GM23338 (cell line): Measurements from ENCODE around the gene ADAMTSL2. TPM values are rescaled to one million over a fixed set of nuclear protein-coding genes. Genes with fewer than 3 reads are reported as not detected.

ENCODE experiments used
- ATAC-seq: fragments of 200-7000 bp; cut with Tn5 transposase; 3 replicates; pipeline ENCODE4 v1.9.1; 2020
- DNase-seq: peaks from one replicate; pipeline ENCODE4 v3.0.0-alpha.2; 2015; ENCODE audit warnings: low spot score
- H2AFZ ChIP-seq: fragments of 200-600 bp; sonication (generic); 2 replicates; pipeline ENCODE4 v1.8.0; 2016; ENCODE audit warnings: antibody characterized with exemption, mild to moderate bottlenecking, moderate library complexity
- H3F3A ChIP-seq: fragments of 200-600 bp; sonication (generic); replicated peaks from 2 replicates; pipeline ENCODE4 v1.8.0; 2017; ENCODE audit warnings: antibody characterized with exemption, mixed run types, low read depth
- H3K27ac ChIP-seq: fragments of 200-600 bp; sonication (generic); 2 replicates; pipeline ENCODE4 v1.6.1; 2016; ENCODE audit warnings: low read depth
- H3K27me3 ChIP-seq: fragments of 200-600 bp; sonication (generic); 2 replicates; pipeline ENCODE4 v1.8.0; 2016; ENCODE audit warnings: mild to moderate bottlenecking, mixed run types, moderate library complexity; ENCODE audit not compliant: insufficient read depth
- H3K36me3 ChIP-seq: fragments of 200-600 bp; sonication (generic); 2 replicates; pipeline ENCODE4 v1.8.0; 2016; ENCODE audit warnings: mild to moderate bottlenecking; ENCODE audit not compliant: insufficient read depth
- H3K4me1 ChIP-seq: fragments of 200-600 bp; sonication (generic); 2 replicates; pipeline ENCODE4 v1.8.0; 2016; ENCODE audit warnings: mild to moderate bottlenecking, moderate library complexity; ENCODE audit not compliant: insufficient read depth
- H3K4me2 ChIP-seq: fragments of 200-600 bp; sonication (generic); 2 replicates; pipeline ENCODE4 v1.7.1; 2017; ENCODE audit warnings: mixed run types
- H3K4me3 ChIP-seq: fragments of 200-600 bp; sonication (generic); 2 replicates; pipeline ENCODE4 v1.6.1; 2016; ENCODE audit warnings: mixed run types
- H3K79me2 ChIP-seq: fragments of 200-600 bp; sonication (generic); replicated peaks from 2 replicates; pipeline ENCODE4 v1.8.0; 2017; ENCODE audit warnings: mild to moderate bottlenecking; ENCODE audit not compliant: insufficient read depth
- H3K9me2 ChIP-seq: fragments of 200-600 bp; sonication (generic); 2 replicates; pipeline ENCODE4 v1.8.0; 2017; ENCODE audit not compliant: insufficient read depth
- H4K20me1 ChIP-seq: fragments of 200-600 bp; sonication (generic); replicated peaks from 2 replicates; pipeline ENCODE4 v1.8.0; 2017; ENCODE audit warnings: mild to moderate bottlenecking; ENCODE audit not compliant: insufficient read depth
- H3K27ac Mint-ChIP-seq: 2 replicates; pipeline ENCODE4 v1.8.0; 2020; ENCODE audit warnings: inconsistent platforms, mild to moderate bottlenecking, moderate library complexity, mixed read lengths
- H3K27me3 Mint-ChIP-seq: 3 replicates; pipeline ENCODE4 v1.8.0; 2022; ENCODE audit warnings: low read depth, mild to moderate bottlenecking, moderate library complexity, mixed read lengths, inconsistent platforms; ENCODE audit not compliant: insufficient read depth, poor library complexity
- H3K36me3 Mint-ChIP-seq: 3 replicates; pipeline ENCODE4 v1.8.0; 2021; ENCODE audit warnings: low read depth, mild to moderate bottlenecking, inconsistent platforms, moderate library complexity, mixed read lengths
- H3K4me1 Mint-ChIP-seq: 3 replicates; pipeline ENCODE4 v1.8.0; 2020; ENCODE audit warnings: mild to moderate bottlenecking, inconsistent platforms, mixed read lengths
- H3K4me3 Mint-ChIP-seq: 3 replicates; pipeline ENCODE4 v1.8.0; 2021; ENCODE audit warnings: moderate library complexity, mild to moderate bottlenecking, inconsistent platforms, mixed read lengths
- H3K9me3 Mint-ChIP-seq: 3 replicates; pipeline ENCODE4 v1.8.0; 2020; ENCODE audit warnings: moderate library complexity, mild to moderate bottlenecking, inconsistent platforms, mixed read lengths
- CREB1 ChIP-seq: fragments of 250-450 bp; sonication (Bioruptor Pico); IDR thresholded peaks from 2 replicates; pipeline ENCODE4 v1.5.0; 2020; ENCODE audit warnings: low read depth, mild to moderate bottlenecking, moderate library complexity
- EZH2 ChIP-seq: fragments of 200-600 bp; sonication (generic); IDR thresholded peaks from one replicate; pipeline ENCODE4 v1.8.0; 2017; ENCODE audit warnings: antibody characterized with exemption, mild to moderate bottlenecking, low read depth; ENCODE audit not compliant: unreplicated experiment
- EZH2phosphoT487 ChIP-seq: fragments of 200-600 bp; sonication (generic); IDR thresholded peaks from one replicate; pipeline ENCODE4 v1.8.1; 2018; ENCODE audit warnings: antibody characterized with exemption; ENCODE audit not compliant: unreplicated experiment
- JUNB ChIP-seq: IDR thresholded peaks from one replicate; pipeline ENCODE4 v1.6.1; 2016; ENCODE audit warnings: antibody characterized with exemption; ENCODE audit not compliant: unreplicated experiment
- POLR2AphosphoS5 ChIP-seq: IDR thresholded peaks from 2 replicates; pipeline ENCODE4 v1.6.1; 2016; ENCODE audit warnings: antibody characterized with exemption, low read depth
- STAT1 ChIP-seq: IDR thresholded peaks from one replicate; pipeline ENCODE4 v1.6.1; 2016; ENCODE audit warnings: antibody characterized with exemption; ENCODE audit not compliant: unreplicated experiment
- ZNF114 ChIP-seq: fragments of 250-450 bp; sonication (Bioruptor Pico); IDR thresholded peaks from 2 replicates; pipeline ENCODE4 v1.5.0; 2020; ENCODE audit warnings: mild to moderate bottlenecking, moderate library complexity
- ZNF331 ChIP-seq: fragments of 250-450 bp; sonication (Bioruptor Pico); IDR thresholded peaks from 2 replicates; pipeline ENCODE4 v1.5.0; 2020; ENCODE audit warnings: low read depth, mild to moderate bottlenecking, moderate library complexity
- polyA plus RNA-seq: library from polyadenylated mRNA; unstranded; fragments of >200 nt; fragmentation: Nextera tagmentation; extraction: Ambion mirVana; gene quantifications from 2 replicates; pipeline ENCODE4 v1.2.1, GENCODE V29; 2016
- total RNA-seq: library from RNA; depleted of rRNA; stranded (reverse); fragments of >200 nt; shearing (Covaris generic); gene quantifications from 2 replicates; pipeline ENCODE4 v1.2.3, GENCODE V29; 2014
- TF ChIP-seq, protein P1 (sequence below), 2 experiments: fragments of 200-600 bp in 1 of 2; sonication (generic) in 1 of 2; conservative IDR thresholded peaks; 2 replicates each; pipeline versions ENCODE4 v1.5.1 to v1.6.1; 2016 to 2017; ENCODE audit warnings: antibody characterized with exemption in 2 of 2, low read depth in 2 of 2, mild to moderate bottlenecking in 2 of 2, moderate library complexity in 1 of 2
- TF ChIP-seq, protein P2 (sequence below): IDR thresholded peaks from 2 replicates; pipeline ENCODE4 v1.6.1; 2016; ENCODE audit warnings: antibody characterized with exemption
- TF ChIP-seq, protein P3 (sequence below): fragments of 250-450 bp; sonication (Bioruptor Pico); IDR thresholded peaks from 2 replicates; pipeline ENCODE4 v1.5.0; 2020; ENCODE audit warnings: mild to moderate bottlenecking, moderate library complexity

ADAMTSL2 gene
- total and polyA plus RNA-seq, 2 experiments from 2014 or later = 0.15 to 0.66 TPM

- TF ChIP-seq, protein P1, sequence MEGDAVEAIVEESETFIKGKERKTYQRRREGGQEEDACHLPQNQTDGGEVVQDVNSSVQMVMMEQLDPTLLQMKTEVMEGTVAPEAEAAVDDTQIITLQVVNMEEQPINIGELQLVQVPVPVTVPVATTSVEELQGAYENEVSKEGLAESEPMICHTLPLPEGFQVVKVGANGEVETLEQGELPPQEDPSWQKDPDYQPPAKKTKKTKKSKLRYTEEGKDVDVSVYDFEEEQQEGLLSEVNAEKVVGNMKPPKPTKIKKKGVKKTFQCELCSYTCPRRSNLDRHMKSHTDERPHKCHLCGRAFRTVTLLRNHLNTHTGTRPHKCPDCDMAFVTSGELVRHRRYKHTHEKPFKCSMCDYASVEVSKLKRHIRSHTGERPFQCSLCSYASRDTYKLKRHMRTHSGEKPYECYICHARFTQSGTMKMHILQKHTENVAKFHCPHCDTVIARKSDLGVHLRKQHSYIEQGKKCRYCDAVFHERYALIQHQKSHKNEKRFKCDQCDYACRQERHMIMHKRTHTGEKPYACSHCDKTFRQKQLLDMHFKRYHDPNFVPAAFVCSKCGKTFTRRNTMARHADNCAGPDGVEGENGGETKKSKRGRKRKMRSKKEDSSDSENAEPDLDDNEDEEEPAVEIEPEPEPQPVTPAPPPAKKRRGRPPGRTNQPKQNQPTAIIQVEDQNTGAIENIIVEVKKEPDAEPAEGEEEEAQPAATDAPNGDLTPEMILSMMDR (conservative IDR thresholded peaks at IDR 0.05; ENCODE audit: low read depth in 2 of 2) = no peak
- TF ChIP-seq, protein P2, sequence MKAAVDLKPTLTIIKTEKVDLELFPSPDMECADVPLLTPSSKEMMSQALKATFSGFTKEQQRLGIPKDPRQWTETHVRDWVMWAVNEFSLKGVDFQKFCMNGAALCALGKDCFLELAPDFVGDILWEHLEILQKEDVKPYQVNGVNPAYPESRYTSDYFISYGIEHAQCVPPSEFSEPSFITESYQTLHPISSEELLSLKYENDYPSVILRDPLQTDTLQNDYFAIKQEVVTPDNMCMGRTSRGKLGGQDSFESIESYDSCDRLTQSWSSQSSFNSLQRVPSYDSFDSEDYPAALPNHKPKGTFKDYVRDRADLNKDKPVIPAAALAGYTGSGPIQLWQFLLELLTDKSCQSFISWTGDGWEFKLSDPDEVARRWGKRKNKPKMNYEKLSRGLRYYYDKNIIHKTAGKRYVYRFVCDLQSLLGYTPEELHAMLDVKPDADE = no peak
- no peak for TF ChIP-seq CREB1 (CRISPR knock-in tag)
- no peak for TF ChIP-seq ZNF331
Observed at GRCh38 chr9:133566382-133566781, 31.9 kb downstream of the ADAMTSL2 start (continued).

- no peak overlapping the region for H2AFZ ChIP-seq
- no peaks in the 10 kb centered on the region for H3F3A ChIP-seq
- H3K79me2 ChIP-seq = no peaks in the 10 kb centered on the region
- H3K9me2 ChIP-seq = no peaks in the 10 kb centered on the region
- Mint-ChIP-seq H3K9me3 (no peaks in the 10 kb centered on the region), H3K27ac (no peak overlapping the region), H3K4me3 (no peak overlapping the region), H3K4me1 (peaks cover 20% of the 10 kb centered on the region), H3K36me3 (no peaks in the 10 kb centered on the region; the same call in 2 of the 3 replicates), H3K27me3 (peaks cover 4% of the 10 kb centered on the region)
- no peaks in the 10 kb centered on the region for H3K27me3 ChIP-seq
- H3K27ac ChIP-seq = no peak overlapping the region
- no peak overlapping the region for H3K4me3 ChIP-seq
- H3K4me2 ChIP-seq = no peak overlapping the region
- ATAC-seq = no peak
- no peaks in the 10 kb centered on the region for H3K36me3 ChIP-seq
- DNase-seq = no peak
- H4K20me1 ChIP-seq = no peaks in the 10 kb centered on the region
- H3K4me1 ChIP-seq = no peaks in the 10 kb centered on the region
- TF ChIP-seq STAT1 (no peak), ZNF331 (no peak), EZH2 (no peak), ZNF114 (no peak), JUNB (no peak), EZH2phosphoT487 (no peak), POLR2AphosphoS5 (no peak)
- TF ChIP-seq, protein P1 (conservative IDR thresholded peaks at IDR 0.05; ENCODE audit: low read depth in 2 of 2) = no peak
- TF ChIP-seq, protein P2 = no peak
- TF ChIP-seq, protein P3, sequence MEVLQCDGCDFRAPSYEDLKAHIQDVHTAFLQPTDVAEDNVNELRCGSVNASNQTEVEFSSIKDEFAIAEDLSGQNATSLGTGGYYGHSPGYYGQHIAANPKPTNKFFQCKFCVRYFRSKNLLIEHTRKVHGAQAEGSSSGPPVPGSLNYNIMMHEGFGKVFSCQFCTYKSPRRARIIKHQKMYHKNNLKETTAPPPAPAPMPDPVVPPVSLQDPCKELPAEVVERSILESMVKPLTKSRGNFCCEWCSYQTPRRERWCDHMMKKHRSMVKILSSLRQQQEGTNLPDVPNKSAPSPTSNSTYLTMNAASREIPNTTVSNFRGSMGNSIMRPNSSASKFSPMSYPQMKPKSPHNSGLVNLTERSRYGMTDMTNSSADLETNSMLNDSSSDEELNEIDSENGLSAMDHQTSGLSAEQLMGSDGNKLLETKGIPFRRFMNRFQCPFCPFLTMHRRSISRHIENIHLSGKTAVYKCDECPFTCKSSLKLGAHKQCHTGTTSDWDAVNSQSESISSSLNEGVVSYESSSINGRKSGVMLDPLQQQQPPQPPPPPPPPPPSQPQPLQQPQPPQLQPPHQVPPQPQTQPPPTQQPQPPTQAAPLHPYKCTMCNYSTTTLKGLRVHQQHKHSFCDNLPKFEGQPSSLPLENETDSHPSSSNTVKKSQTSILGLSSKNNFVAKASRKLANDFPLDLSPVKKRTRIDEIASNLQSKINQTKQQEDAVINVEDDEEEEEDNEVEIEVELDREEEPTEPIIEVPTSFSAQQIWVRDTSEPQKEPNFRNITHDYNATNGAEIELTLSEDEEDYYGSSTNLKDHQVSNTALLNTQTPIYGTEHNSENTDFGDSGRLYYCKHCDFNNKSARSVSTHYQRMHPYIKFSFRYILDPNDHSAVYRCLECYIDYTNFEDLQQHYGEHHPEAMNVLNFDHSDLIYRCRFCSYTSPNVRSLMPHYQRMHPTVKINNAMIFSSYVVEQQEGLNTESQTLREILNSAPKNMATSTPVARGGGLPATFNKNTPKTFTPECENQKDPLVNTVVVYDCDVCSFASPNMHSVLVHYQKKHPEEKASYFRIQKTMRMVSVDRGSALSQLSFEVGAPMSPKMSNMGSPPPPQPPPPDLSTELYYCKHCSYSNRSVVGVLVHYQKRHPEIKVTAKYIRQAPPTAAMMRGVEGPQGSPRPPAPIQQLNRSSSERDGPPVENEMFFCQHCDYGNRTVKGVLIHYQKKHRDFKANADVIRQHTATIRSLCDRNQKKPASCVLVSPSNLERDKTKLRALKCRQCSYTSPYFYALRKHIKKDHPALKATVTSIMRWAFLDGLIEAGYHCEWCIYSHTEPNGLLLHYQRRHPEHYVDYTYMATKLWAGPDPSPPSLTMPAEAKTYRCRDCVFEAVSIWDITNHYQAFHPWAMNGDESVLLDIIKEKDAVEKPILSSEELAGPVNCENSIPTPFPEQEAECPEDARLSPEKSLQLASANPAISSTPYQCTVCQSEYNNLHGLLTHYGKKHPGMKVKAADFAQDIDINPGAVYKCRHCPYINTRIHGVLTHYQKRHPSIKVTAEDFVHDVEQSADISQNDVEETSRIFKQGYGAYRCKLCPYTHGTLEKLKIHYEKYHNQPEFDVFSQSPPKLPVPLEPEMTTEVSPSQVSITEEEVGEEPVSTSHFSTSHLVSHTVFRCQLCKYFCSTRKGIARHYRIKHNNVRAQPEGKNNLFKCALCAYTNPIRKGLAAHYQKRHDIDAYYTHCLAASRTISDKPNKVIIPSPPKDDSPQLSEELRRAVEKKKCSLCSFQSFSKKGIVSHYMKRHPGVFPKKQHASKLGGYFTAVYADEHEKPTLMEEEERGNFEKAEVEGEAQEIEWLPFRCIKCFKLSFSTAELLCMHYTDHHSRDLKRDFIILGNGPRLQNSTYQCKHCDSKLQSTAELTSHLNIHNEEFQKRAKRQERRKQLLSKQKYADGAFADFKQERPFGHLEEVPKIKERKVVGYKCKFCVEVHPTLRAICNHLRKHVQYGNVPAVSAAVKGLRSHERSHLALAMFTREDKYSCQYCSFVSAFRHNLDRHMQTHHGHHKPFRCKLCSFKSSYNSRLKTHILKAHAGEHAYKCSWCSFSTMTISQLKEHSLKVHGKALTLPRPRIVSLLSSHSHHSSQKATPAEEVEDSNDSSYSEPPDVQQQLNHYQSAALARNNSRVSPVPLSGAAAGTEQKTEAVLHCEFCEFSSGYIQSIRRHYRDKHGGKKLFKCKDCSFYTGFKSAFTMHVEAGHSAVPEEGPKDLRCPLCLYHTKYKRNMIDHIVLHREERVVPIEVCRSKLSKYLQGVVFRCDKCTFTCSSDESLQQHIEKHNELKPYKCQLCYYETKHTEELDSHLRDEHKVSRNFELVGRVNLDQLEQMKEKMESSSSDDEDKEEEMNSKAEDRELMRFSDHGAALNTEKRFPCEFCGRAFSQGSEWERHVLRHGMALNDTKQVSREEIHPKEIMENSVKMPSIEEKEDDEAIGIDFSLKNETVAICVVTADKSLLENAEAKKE = no peak
Observed at GRCh38 chr9:133566817-133567216, 32.3 kb downstream of the ADAMTSL2 start.
